ENCODE results near the gene ROBO1.

GRCh38 chr3:79815478-79815877 lies 47.7 kb upstream of the ROBO1 start:
- no peak for TF ChIP-seq CTCF (conservative IDR thresholded peaks at IDR 0.05; ENCODE audit: low read depth, low read length)
- TF ChIP-seq EZH2 (IDR thresholded peaks at IDR 0.05; ENCODE audit: borderline replicate concordance, low read depth, low read length, poor library complexity, severe bottlenecking): no peak

All from A673 (cell line).